Nephron (organoid): Measurements from ENCODE around the gene BNIP5.

Experiments used
- H3K27ac Mint-ChIP-seq, 3 experiments: 2 replicates each; pipeline ENCODE4 v1.8.0; 2020; ENCODE audit warnings: mixed read lengths in 3 of 3, mild to moderate bottlenecking in 2 of 3, moderate library complexity in 1 of 3
- H3K27me3 Mint-ChIP-seq: 2 replicates; pipeline ENCODE4 v1.8.0; 2021; ENCODE audit warnings: low read depth, mild to moderate bottlenecking, moderate library complexity, mixed read lengths
- H3K36me3 Mint-ChIP-seq: 2 replicates; pipeline ENCODE4 v1.8.0; 2020; ENCODE audit warnings: low read depth, mixed read lengths
- H3K4me1 Mint-ChIP-seq: 2 replicates; pipeline ENCODE4 v1.8.0; 2020; ENCODE audit warnings: mixed read lengths
- H3K4me3 Mint-ChIP-seq, 3 experiments: 2 replicates each; pipeline ENCODE4 v1.8.0; 2020; ENCODE audit warnings: mild to moderate bottlenecking in 3 of 3, mixed read lengths in 3 of 3, moderate library complexity in 2 of 3
- H3K9me3 Mint-ChIP-seq: 2 replicates; pipeline ENCODE4 v1.8.0; 2020; ENCODE audit warnings: mixed read lengths
- TF ChIP-seq, protein P1 (sequence below), 3 experiments: fragments of 200-600 bp; sonication (generic); IDR thresholded peaks; one replicate each; pipeline ENCODE4 v1.5.0; 2021; ENCODE audit warnings: antibody characterized with exemption in 3 of 3; ENCODE audit not compliant: unreplicated experiment in 3 of 3

The BNIP5 gene

GRCh38 chr6:36298027-36298426 lies 38.7 kb downstream of the BNIP5 start:
- H3K9me3 Mint-ChIP-seq: no peaks in the 10 kb centered on the region
- H3K4me1 Mint-ChIP-seq: no peaks in the 10 kb centered on the region
- peaks cover 28% of the 10 kb centered on the region for H3K27me3 Mint-ChIP-seq
- no peaks in the 10 kb centered on the region for H3K36me3 Mint-ChIP-seq
- H3K27ac Mint-ChIP-seq: no peak overlapping the region
- no peak overlapping the region for H3K4me3 Mint-ChIP-seq
- TF ChIP-seq, protein P1, sequence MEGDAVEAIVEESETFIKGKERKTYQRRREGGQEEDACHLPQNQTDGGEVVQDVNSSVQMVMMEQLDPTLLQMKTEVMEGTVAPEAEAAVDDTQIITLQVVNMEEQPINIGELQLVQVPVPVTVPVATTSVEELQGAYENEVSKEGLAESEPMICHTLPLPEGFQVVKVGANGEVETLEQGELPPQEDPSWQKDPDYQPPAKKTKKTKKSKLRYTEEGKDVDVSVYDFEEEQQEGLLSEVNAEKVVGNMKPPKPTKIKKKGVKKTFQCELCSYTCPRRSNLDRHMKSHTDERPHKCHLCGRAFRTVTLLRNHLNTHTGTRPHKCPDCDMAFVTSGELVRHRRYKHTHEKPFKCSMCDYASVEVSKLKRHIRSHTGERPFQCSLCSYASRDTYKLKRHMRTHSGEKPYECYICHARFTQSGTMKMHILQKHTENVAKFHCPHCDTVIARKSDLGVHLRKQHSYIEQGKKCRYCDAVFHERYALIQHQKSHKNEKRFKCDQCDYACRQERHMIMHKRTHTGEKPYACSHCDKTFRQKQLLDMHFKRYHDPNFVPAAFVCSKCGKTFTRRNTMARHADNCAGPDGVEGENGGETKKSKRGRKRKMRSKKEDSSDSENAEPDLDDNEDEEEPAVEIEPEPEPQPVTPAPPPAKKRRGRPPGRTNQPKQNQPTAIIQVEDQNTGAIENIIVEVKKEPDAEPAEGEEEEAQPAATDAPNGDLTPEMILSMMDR (IDR thresholded peaks at IDR 0.05; ENCODE audit: unreplicated experiment in 3 of 3): no peak

DNA sequence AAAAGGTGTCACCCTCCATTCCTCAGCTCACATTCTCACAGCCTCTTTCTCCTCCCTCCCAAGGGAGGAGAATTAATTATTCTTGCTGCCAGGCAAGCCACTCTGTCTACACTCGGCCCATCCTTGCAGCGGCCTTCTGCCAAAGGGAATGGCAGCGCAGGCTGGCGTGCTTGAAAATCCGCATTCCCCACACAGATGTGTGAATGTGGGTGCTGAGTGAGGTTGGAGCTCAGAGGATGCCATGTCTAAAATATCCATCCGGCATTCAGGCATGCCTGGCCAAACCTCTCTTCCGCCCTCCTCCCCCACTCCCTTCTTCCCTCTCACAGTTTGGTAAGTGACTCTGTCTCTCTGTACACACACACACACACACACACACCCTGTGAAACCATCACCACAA lies 39.2 kb downstream of the BNIP5 start:
- TF ChIP-seq, protein P1 (IDR thresholded peaks at IDR 0.05; ENCODE audit: unreplicated experiment in 3 of 3): no peak
- no peaks in the 10 kb centered on the region for H3K36me3 Mint-ChIP-seq

DNA sequence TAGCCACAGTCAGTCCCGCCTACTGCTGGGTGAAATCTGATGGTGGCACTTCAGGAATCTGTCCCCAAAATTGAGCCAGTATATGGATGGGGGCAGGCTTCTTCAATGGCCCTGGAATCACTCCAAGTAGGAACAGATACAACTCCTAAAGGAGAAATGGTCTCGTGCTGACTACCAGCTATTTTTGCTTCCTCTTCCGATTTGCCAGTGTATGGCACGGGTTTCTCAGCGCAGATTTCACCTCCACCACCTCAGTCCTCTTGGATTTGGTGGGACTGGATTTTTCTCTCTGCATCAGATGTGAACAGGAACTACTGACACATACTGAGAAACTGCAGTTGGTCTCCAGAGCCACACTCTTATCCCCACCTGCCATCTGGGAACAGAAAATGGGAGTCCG lies 39.6 kb downstream of the BNIP5 start:
- TF ChIP-seq, protein P1 (IDR thresholded peaks at IDR 0.05; ENCODE audit: unreplicated experiment in 3 of 3): no peak
- H3K9me3 Mint-ChIP-seq: no peaks in the 10 kb centered on the region
- H3K4me3 Mint-ChIP-seq: no peak overlapping the region
- no peak overlapping the region for H3K27ac Mint-ChIP-seq
- H3K4me1 Mint-ChIP-seq: no peaks in the 10 kb centered on the region
- no peaks in the 10 kb centered on the region for H3K36me3 Mint-ChIP-seq
- H3K27me3 Mint-ChIP-seq: peaks cover 20% of the 10 kb centered on the region

More for the DNA sequence above, 39.2 kb downstream of the BNIP5 start:
- Mint-ChIP-seq H3K4me3 (no peak overlapping the region), H3K9me3 (no peaks in the 10 kb centered on the region), H3K4me1 (no peaks in the 10 kb centered on the region), H3K27me3 (peaks cover 25% of the 10 kb centered on the region), H3K27ac (no peak overlapping the region)

GRCh38 chr6:36296240-36296639 lies 40.4 kb downstream of the BNIP5 start:
- no peaks in the 10 kb centered on the region for H3K4me1 Mint-ChIP-seq
- H3K4me3 Mint-ChIP-seq: no peak overlapping the region
- H3K27me3 Mint-ChIP-seq: peaks cover 18% of the 10 kb centered on the region
- no peaks in the 10 kb centered on the region for H3K36me3 Mint-ChIP-seq
- no peak overlapping the region for H3K27ac Mint-ChIP-seq
- TF ChIP-seq, protein P1 (IDR thresholded peaks at IDR 0.05; ENCODE audit: unreplicated experiment in 3 of 3): no peak
- no peaks in the 10 kb centered on the region for H3K9me3 Mint-ChIP-seq

GRCh38 chr6:36292170-36292569 lies 44.5 kb downstream of the BNIP5 start:
- Mint-ChIP-seq H3K27ac (no peak overlapping the region), H3K4me3 (no peak overlapping the region), H3K4me1 (no peaks in the 10 kb centered on the region), H3K36me3 (no peaks in the 10 kb centered on the region), H3K9me3 (no peaks in the 10 kb centered on the region), H3K27me3 (peaks cover 32% of the 10 kb centered on the region)
- TF ChIP-seq, protein P1 (IDR thresholded peaks at IDR 0.05; ENCODE audit: unreplicated experiment in 3 of 3): no peak
